DOHH2 (cell line): ENCODE results near the gene IFI27L2.

ENCODE experiments used
- H3F3A ChIP-seq: fragments of 200-600 bp; sonication (generic), shearing (Covaris generic); 2 replicates; pipeline ENCODE4 v1.6.0; 2016; ENCODE audit warnings: antibody characterized with exemption, mild to moderate bottlenecking; ENCODE audit not compliant: control insufficient read depth, insufficient read depth
- H3K27ac ChIP-seq: fragments of 200-600 bp; sonication (generic); 2 replicates; pipeline ENCODE4 v1.5.1; 2014; ENCODE audit warnings: low read depth, mild to moderate bottlenecking, low read length, moderate library complexity
- H3K27me3 ChIP-seq: fragments of 200-600 bp; sonication (generic); 2 replicates; pipeline ENCODE4 v1.6.1; 2014; ENCODE audit warnings: mild to moderate bottlenecking, low read length, mixed read lengths; ENCODE audit not compliant: control insufficient read depth
- H3K36me3 ChIP-seq: fragments of 200-600 bp; sonication (generic); 2 replicates; pipeline ENCODE4 v1.6.1; 2014; ENCODE audit warnings: mild to moderate bottlenecking, low read length, moderate library complexity, mixed read lengths; ENCODE audit not compliant: control insufficient read depth
- H3K4me1 ChIP-seq: fragments of 200-600 bp; sonication (generic); 2 replicates; pipeline ENCODE4 v1.6.1; 2014; ENCODE audit warnings: mild to moderate bottlenecking, low read length, mixed read lengths; ENCODE audit not compliant: control insufficient read depth
- H3K4me2 ChIP-seq: fragments of 200-600 bp; sonication (generic); 2 replicates; pipeline ENCODE4 v1.6.0; 2014; ENCODE audit warnings: mild to moderate bottlenecking, low read length, moderate library complexity
- H3K4me3 ChIP-seq: fragments of 200-600 bp; sonication (generic); 2 replicates; pipeline ENCODE4 v1.5.1; 2014; ENCODE audit warnings: mild to moderate bottlenecking, low read length, mixed read lengths
- H3K79me2 ChIP-seq: fragments of 200-600 bp; sonication (generic); 2 replicates; pipeline ENCODE4 v1.6.1; 2014; ENCODE audit warnings: mild to moderate bottlenecking, low read length, mixed read lengths; ENCODE audit not compliant: control insufficient read depth
- H3K9me2 ChIP-seq: fragments of 200-600 bp; sonication (generic); replicated peaks from 2 replicates; pipeline ENCODE4 v1.6.1; 2014; ENCODE audit warnings: mild to moderate bottlenecking, low read length, mixed read lengths; ENCODE audit not compliant: control insufficient read depth
- H3K9me3 ChIP-seq: fragments of 200-600 bp; sonication (generic); 2 replicates; pipeline ENCODE4 v1.6.1; 2014; ENCODE audit warnings: antibody characterized with exemption, low read length, mixed read lengths; ENCODE audit not compliant: control insufficient read depth, insufficient read depth
- H4K20me1 ChIP-seq: fragments of 200-600 bp; sonication (generic); 2 replicates; pipeline ENCODE4 v1.6.0; 2014; ENCODE audit warnings: low read depth, mild to moderate bottlenecking, antibody characterized with exemption, low read length, moderate library complexity; ENCODE audit not compliant: control insufficient read depth, insufficient read depth
- CTCF ChIP-seq: fragments of 200-600 bp; sonication (generic); IDR thresholded peaks from one replicate; pipeline ENCODE4 v1.5.1; 2014; ENCODE audit warnings: antibody characterized with exemption, mild to moderate bottlenecking, low read depth, low read length; ENCODE audit not compliant: poor library complexity, severe bottlenecking
- EZH2phosphoT487 ChIP-seq: fragments of 200-600 bp; sonication (generic); IDR thresholded peaks from 2 replicates; pipeline ENCODE4 v1.6.1; 2017; ENCODE audit warnings: borderline replicate concordance, mild to moderate bottlenecking, antibody characterized with exemption, low read length, moderate library complexity, mixed read lengths

The IFI27L2 gene

DNA sequence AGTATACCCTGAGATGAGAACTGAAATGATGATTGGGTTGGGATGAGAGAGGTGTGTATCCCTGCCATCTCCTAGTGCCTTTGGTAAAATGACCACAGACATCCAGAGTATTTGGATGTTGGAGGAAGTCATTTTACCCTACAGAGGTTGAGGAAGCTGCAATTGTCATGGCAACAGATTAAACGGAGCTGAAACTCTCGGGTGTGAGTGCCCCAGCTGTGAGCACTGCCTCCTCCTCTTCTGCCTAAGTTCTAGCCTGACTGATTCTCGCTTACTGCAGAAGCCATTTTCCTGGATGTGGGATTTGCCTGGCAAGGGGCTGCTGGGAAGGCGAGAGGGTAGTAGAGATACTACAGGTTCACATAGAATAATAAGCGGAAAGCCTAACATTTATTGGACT lies 34.4 kb upstream of the IFI27L2 start:
- Histone ChIP-seq H3K4me1 (no peaks in the 10 kb centered on the region), H4K20me1 (no peaks in the 10 kb centered on the region), H3K4me3 (no peak overlapping the region), H3F3A (no peaks in the 10 kb centered on the region), H3K9me2 (no peaks in the 10 kb centered on the region), H3K9me3 (no peaks in the 10 kb centered on the region), H3K79me2 (no peaks in the 10 kb centered on the region), H3K4me2 (no peak overlapping the region), H3K27ac (no peak overlapping the region), H3K36me3 (no peaks in the 10 kb centered on the region), H3K27me3 (peaks cover 12% of the 10 kb centered on the region)
- TF ChIP-seq EZH2phosphoT487 (no peak), CTCF (no peak)

- Histone ChIP-seq H3K4me1 (no peaks in the 10 kb centered on the region), H3F3A (no peaks in the 10 kb centered on the region), H3K9me3 (no peaks in the 10 kb centered on the region), H3K36me3 (no peaks in the 10 kb centered on the region), H3K79me2 (no peaks in the 10 kb centered on the region), H3K27me3 (peaks cover 22% of the 10 kb centered on the region), H3K9me2 (no peaks in the 10 kb centered on the region), H3K4me3 (no peak overlapping the region), H3K4me2 (no peak overlapping the region), H3K27ac (no peak overlapping the region), H4K20me1 (no peaks in the 10 kb centered on the region)
- TF ChIP-seq EZH2phosphoT487 (no peak), CTCF (no peak)
Observed at GRCh38 chr14:94162466-94162865, 33.1 kb upstream of the IFI27L2 start.

DNA sequence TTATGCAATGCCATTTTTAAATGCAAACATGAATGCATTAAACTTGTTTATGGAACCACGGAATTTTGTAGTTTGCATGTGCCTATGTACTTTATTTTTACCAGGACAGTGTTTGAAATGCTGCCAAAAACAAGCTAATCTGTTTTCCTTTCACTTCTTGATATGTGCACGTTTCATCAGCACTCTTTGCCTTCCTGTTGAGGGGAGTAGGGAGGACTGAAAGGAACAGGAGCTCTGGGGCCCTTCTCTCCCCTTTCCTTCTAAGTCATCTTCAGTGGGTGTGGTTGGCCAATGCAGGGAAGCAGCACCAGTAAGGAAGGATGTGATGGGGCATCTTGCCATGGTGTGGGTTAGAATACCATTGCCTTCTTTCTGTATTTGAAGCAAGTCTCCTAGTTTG lies 32.6 kb upstream of the IFI27L2 start:
- no peaks in the 10 kb centered on the region for H3K36me3 ChIP-seq
- TF ChIP-seq CTCF (no peak), EZH2phosphoT487 (no peak)
- no peak overlapping the region for H3K4me3 ChIP-seq
- no peaks in the 10 kb centered on the region for H3F3A ChIP-seq
- no peaks in the 10 kb centered on the region for H3K9me3 ChIP-seq
- no peak overlapping the region for H3K27ac ChIP-seq
- no peaks in the 10 kb centered on the region for H3K79me2 ChIP-seq
- no peak overlapping the region for H3K4me2 ChIP-seq
- H3K4me1 ChIP-seq, result no peaks in the 10 kb centered on the region
- H4K20me1 ChIP-seq, result no peaks in the 10 kb centered on the region
- H3K9me2 ChIP-seq, result no peaks in the 10 kb centered on the region
- H3K27me3 ChIP-seq, result peaks cover 20% of the 10 kb centered on the region

DNA sequence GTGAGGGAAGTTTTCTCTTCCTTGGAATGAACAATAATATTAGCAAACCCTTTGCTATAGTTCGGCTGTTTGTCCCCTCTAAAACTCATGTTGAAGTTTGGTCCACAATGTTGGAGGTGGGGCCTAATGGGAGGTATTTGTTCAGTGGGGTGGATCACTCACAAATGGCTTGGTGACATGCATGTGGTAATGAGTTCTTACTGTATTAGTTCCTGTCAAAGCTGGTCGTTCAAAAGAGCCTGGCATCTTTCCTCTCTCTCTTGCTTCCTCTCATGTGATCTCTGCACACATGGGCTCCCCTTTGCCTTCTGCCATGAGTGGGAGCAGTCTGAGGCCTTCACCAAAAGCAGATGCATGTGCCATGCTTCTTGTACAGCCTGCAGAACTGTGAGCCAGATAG lies 31.7 kb upstream of the IFI27L2 start:
- no peak overlapping the region for H3K27ac ChIP-seq

More for the DNA sequence above, 31.7 kb upstream of the IFI27L2 start:
- Histone ChIP-seq H3K4me2 (no peak overlapping the region), H4K20me1 (no peaks in the 10 kb centered on the region), H3K4me3 (no peak overlapping the region), H3K79me2 (no peaks in the 10 kb centered on the region), H3K27me3 (peaks cover 17% of the 10 kb centered on the region; the same call in 1 of the 2 replicates), H3K9me2 (no peaks in the 10 kb centered on the region), H3K9me3 (no peaks in the 10 kb centered on the region), H3F3A (no peaks in the 10 kb centered on the region), H3K36me3 (no peaks in the 10 kb centered on the region), H3K4me1 (no peaks in the 10 kb centered on the region)
- no peak for TF ChIP-seq EZH2phosphoT487
- no peak for TF ChIP-seq CTCF
